Body of pancreas (tissue), 4 donors: Measurements from ENCODE around the gene NRCAM.

Experiments
- POLR2A ChIP-seq, 3 donors: fragments of 450-650 bp; IDR thresholded peaks; one replicate each; pipeline ENCODE4 v1.6.1; 2016; ENCODE audit warnings: antibody characterized with exemption in 3 of 3, mild to moderate bottlenecking in 2 of 3
- TF ChIP-seq, protein P1 (sequence below), 7 experiments: fragments of 450-650 bp in 4 of 7; fragments of 200-600 bp in 3 of 7; sonication (generic) in 3 of 7; IDR thresholded peaks; one replicate each; pipeline ENCODE4 v1.5.1; 2016 to 2019; ENCODE audit warnings: antibody characterized with exemption in 7 of 7

GRCh38 chr7:108292541-108292940 is 163.7 kb downstream of the NRCAM start:
- no peak for TF ChIP-seq POLR2A (IDR thresholded peaks at IDR 0.05)
- TF ChIP-seq, protein P1, sequence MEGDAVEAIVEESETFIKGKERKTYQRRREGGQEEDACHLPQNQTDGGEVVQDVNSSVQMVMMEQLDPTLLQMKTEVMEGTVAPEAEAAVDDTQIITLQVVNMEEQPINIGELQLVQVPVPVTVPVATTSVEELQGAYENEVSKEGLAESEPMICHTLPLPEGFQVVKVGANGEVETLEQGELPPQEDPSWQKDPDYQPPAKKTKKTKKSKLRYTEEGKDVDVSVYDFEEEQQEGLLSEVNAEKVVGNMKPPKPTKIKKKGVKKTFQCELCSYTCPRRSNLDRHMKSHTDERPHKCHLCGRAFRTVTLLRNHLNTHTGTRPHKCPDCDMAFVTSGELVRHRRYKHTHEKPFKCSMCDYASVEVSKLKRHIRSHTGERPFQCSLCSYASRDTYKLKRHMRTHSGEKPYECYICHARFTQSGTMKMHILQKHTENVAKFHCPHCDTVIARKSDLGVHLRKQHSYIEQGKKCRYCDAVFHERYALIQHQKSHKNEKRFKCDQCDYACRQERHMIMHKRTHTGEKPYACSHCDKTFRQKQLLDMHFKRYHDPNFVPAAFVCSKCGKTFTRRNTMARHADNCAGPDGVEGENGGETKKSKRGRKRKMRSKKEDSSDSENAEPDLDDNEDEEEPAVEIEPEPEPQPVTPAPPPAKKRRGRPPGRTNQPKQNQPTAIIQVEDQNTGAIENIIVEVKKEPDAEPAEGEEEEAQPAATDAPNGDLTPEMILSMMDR (IDR thresholded peaks at IDR 0.05) = no peak
